HG03139 (cell line): Measurements from ENCODE around the gene ROMO1.

Experiments
- ATAC-seq: cut with Tn5 transposase; IDR thresholded peaks from one replicate; pipeline ENCODE4 v1.9.1; 2021; ENCODE audit not compliant: unreplicated experiment

ROMO1 gene

GRCh38 chr20:35699127-35699956 is at the start of gene ROMO1, which contains the start of gene NFS1:
ROMO1 (plus strand) TSS chr20:35699405; CDS start chr20:35699633, 228 bp downstream.
NFS1 (minus strand) TSS chr20:35699352; CDS start chr20:35699288, 64 bp downstream.
- ATAC-seq: peak; percentile 76

DNA sequence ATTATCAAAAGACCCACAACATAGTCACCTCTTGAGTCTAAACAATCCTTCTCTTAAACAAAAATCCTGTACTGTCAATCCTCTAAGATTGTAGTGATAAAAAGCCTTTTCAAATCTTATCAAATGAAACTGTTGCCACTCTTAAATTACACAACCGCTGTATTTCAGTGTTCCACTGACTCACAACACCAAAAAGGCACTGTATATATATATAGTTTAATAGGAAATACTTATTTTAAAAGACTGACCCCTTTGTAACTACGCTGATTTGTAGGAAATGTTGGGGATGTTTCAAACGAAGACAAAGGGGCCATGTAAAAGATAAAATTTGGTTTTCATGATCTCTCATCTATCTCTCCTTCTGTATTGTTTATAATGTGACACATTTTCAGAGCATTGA is 48.6 kb upstream of the ROMO1 start:
- ATAC-seq: no peak

- ATAC-seq: no peak
Measured at GRCh38 chr20:35651958-35652357, 47.2 kb upstream of the ROMO1 start.

DNA sequence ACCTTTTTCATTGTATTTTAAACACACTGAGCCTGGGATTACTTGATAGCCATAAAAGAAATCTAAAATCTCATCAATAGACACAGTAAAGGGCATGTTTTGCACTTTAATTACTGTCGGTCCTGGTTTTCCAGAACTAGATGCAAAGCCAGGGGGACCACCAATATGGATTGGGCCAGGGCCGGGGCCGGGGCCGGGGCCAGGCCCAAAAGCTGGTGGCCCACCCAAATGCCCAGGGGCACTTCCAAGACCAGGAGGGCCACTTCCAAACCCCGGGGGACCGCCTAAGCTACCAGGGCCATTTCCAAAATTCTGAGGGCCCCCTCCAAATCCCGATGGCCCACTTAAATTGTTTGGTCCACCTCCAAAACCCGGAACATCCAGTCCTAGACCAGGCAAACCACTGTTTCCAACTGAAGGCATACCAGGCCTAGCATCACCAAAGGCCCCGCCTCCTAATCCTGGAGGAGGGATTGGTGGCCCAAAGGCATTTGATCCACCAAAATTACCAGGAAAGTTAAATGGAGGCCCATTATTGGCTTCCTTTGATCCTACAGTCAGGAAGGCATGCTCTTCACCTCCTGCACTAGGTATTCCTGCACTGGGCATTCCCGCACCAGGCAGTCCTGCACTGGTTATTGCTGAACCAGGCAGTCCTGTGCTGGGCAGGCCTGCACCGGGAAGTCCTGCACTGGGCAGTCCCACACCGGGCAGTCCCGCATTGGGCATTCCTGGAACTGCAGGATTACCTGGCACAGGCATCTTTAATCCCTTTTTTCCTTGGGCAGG is 46.4 kb upstream of the ROMO1 start:
- ATAC-seq: no peak

- ATAC-seq: no peak
Measured at GRCh38 chr20:35653430-35653734, 45.8 kb upstream of the ROMO1 start.

GRCh38 chr20:35653893-35654292 is 45.3 kb upstream of the ROMO1 start:
- no peak for ATAC-seq

GRCh38 chr20:35654415-35654814 is 44.8 kb upstream of the ROMO1 start:
- ATAC-seq: no peak

GRCh38 chr20:35657271-35657670 is 41.9 kb upstream of the ROMO1 start:
- ATAC-seq: no peak

- ATAC-seq: no peak
Measured at GRCh38 chr20:35660122-35660937, 38.9 kb upstream of the ROMO1 start.

DNA sequence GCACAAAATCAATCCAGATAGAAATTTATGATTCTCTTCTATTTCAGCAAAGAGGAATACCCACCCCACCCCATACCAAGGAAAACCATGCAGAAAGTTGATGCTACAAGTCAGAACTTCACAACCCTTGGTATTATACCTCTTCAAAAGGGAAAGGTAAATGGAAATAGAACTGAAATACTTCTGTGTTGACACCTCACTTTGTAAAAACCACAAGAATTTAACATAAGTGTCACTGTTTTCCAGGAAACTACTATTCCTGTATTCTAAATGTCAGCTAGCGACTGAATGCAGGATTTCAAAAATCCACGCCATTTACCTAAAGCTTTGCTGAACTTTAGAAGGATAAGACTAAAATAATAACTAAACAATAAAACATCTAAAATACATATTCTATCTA is 38.2 kb upstream of the ROMO1 start:
- ATAC-seq: no peak

- ATAC-seq: no peak
Measured at GRCh38 chr20:35661908-35662307, 37.3 kb upstream of the ROMO1 start.

DNA sequence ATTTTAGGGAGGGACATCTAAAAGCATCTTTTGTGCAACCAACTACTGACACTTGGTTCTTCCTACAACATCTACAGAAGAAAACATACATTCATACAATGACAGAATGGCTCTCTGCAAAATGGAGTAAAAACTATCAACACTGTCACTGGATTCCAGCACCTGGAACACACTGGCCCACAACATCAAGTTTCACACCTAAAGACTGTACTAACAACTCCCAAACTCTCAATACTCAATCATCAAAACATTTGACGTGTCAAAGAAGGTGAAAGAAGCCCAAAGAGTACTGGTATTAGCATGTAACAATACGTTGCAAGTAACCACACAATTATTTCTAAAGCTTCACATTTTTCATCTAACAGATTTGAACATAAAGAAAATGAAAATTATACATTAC is 36.7 kb upstream of the ROMO1 start:
- no peak for ATAC-seq

- ATAC-seq: peak; percentile 18
Measured at GRCh38 chr20:35663516-35664465, 35.4 kb upstream of the ROMO1 start.

DNA sequence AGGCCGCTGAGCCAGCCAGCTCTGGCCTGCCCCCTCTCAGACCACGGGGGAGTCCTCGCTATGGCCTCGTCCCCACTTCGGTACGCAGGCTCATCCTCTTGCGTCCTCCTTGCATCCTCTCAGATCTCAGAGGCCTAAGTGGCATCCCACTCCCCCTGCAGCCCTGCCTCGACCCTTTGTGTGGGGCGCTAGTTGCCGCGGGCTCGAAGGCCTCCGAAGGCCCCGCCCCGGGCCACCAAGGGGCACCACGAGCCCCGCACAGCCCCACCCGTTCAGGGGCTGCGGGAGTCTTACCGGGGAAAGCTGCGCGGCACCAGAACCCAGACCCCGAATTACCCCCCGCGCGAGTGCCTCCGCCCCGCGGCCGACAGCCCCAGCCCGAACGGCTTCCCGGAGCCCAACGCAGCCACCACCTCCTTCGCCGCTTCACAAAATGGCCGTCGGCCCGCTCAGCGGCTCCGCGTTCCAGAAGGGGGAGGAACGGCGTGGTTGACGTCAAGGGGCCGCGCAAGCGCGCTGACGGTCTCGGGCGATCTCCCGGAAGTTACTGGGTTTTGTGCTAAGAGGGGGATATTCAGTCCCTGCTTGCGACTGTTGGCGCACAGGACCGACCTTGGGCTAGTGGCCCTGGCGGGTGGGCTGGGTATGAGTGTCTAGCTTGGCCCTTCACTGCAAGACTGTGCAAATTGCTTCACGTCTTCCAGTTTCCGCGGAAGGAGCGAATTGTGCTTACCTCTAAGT is 34.6 kb upstream of the ROMO1 start, which contains the start of the genes CPNE1 and RBM12:
CPNE1 (minus strand) TSS at position 435 of the 741 bp plus-strand sequence. CDS start 31,977 bp downstream, outside the sequence.
RBM12 (minus strand) TSS at position 435 of the 741 bp plus-strand sequence. CDS start 9,578 bp downstream, outside the sequence.
- peak; percentile 74 for ATAC-seq

DNA sequence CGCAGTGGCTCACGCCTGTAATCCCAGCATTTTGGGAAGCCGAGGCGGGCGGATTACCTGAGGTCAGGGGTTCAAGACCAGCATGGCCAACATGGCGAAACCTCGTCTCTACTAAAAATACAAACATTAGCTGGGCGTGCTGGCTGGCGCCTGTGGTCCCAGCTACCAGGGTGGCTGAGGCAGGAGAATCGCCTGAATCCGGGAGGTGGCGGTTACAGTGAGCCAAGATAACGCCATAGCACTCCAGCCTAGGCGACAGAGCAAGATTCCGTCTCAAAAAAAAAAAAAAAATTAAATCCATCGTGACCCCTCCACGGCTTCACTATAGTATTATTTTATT is 33.3 kb upstream of the ROMO1 start:
- ATAC-seq: no peak

- ATAC-seq: no peak
Measured at GRCh38 chr20:35669221-35669620, 30.0 kb upstream of the ROMO1 start.

- no peak for ATAC-seq
Measured at GRCh38 chr20:35669681-35670080, 29.5 kb upstream of the ROMO1 start.

DNA sequence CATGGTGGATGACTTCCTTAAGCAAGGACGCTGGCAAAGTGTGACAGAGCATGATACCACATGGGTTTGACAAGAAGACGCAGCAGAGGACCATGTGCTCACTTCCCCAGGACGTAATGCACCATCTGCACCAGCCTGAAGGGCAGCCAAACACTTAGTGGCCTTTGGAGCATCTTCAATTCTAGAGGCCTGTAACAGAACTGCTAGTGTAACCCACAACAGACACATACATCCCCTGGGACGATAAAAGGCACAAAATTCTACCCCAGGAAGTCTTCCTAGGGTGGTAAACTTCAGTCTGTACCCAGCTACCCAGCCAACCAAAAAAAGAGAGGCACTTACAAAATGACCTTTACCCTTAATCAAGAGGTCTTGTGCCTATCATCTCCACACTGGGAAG is 25.3 kb upstream of the ROMO1 start:
- no peak for ATAC-seq

DNA sequence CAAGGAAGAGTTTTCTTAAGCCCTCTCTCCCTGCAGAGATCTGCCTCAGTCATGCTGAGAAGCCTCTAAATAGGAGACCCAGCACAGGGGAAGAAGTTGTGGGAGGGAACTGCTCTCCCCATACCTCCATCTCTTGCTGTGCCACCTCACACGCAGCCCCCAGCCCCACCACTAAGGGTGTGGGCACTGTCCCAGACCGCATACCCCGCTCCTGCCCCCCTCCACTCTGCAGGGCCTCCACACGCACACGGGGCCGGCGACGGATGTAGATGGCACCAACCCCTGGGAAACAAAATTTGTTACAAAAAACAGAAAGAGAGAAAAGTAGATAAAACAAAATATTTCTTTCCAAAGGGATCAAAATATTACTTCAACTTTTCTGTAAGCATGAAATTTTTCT is 24.3 kb upstream of the ROMO1 start:
- no peak for ATAC-seq
